ENCODE data around the gene MATK.

GRCh38 chr19:3770136-3770999 lies 15.8 kb downstream of the MATK start:
- no peak for TF ChIP-seq FOXP2 (optimal IDR thresholded peaks at IDR 0.05; ENCODE audit: control extremely low read depth, extremely low read length, insufficient read depth)
- TF ChIP-seq POLR2AphosphoS5 (IDR thresholded peaks at IDR 0.05; ENCODE audit: borderline replicate concordance, low read depth, low read length) = no peak
- no peak for TF ChIP-seq EZH2 (IDR thresholded peaks at IDR 0.05)
